ENCODE measurements around the gene SNCB.

- TF ChIP-seq POLR2A (IDR thresholded peaks at IDR 0.05) (no peak), CTCF (IDR thresholded peaks at IDR 0.05) (no peak)
Measured at GRCh38 chr5:176647843-176648473, 17.6 kb upstream of the SNCB start.
